GM13977 (cell line): ENCODE data around the gene RBM33.

Experiments
- DNase-seq: peaks from one replicate; pipeline ENCODE4 v3.0.0; 2012; ENCODE audit warnings: low spot score
- in situ Hi-C: fragments of 300-500 bp; cut with MboI; formaldehyde crosslinking; loops from one replicate; pipeline ENCODE4 v1.12.0; 2022; ENCODE audit warnings: low sequenced_read_pairs, low pct_unique_long_range_greater_than_20kb, mixed read lengths, inconsistent platforms; ENCODE audit not compliant: unreplicated experiment
- TF ChIP-seq, protein P1 (sequence below): IDR thresholded peaks from 2 replicates; pipeline ENCODE4 v1.5.1; 2012; ENCODE audit warnings: mild to moderate bottlenecking, control low read depth; ENCODE audit not compliant: insufficient read depth; ENCODE audit errors: extremely low read depth, missing control alignments

The RBM33 gene

DNA sequence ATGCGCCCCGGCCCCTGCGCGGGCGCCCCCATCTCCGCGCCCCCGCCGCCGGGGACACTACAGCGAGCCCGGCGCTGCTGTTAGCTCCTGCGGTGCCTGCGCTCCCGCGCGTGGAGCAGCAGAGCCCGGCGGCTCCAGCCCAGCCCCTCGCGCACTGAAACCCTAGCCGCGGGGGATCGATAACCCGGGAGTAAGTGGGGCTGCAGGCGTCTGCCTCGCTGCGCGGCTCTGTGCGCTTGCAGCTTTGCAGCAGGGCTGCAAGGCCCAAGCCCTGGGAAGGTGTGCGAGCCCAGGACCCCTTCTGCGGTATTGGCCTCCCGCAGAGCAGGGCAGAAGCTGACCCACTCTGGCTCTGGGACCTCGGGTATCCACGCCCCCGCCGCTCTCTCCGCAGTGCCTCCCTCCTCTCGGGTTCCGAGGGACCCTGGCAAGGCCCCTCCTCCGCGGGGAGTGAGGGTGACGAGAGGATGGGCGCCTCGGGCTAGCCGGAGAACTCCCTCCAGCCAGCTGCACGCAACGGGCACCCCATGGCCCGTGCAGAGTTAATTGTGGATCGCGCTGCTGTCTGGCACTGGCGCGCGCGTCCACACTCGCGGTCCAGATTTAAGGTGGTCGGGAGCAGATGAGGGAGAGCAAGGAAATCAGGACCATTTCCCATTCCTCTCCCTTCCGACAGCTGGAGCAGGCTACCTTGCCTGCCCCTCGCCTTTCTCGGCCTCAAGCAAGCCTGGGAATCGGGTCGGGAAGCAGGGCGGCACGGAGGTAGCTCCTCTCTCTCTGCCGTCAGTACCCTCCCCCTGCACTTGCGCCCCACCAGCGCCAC lies 165.7 kb downstream of the RBM33 start:
- TF ChIP-seq, protein P1, sequence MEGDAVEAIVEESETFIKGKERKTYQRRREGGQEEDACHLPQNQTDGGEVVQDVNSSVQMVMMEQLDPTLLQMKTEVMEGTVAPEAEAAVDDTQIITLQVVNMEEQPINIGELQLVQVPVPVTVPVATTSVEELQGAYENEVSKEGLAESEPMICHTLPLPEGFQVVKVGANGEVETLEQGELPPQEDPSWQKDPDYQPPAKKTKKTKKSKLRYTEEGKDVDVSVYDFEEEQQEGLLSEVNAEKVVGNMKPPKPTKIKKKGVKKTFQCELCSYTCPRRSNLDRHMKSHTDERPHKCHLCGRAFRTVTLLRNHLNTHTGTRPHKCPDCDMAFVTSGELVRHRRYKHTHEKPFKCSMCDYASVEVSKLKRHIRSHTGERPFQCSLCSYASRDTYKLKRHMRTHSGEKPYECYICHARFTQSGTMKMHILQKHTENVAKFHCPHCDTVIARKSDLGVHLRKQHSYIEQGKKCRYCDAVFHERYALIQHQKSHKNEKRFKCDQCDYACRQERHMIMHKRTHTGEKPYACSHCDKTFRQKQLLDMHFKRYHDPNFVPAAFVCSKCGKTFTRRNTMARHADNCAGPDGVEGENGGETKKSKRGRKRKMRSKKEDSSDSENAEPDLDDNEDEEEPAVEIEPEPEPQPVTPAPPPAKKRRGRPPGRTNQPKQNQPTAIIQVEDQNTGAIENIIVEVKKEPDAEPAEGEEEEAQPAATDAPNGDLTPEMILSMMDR: no peak
- DNase-seq: no peak
- in situ Hi-C loops: loop anchor here (10.0 to 25.0 kb wide), 2 partner anchors 652 to 1025 kb away; no protein-coding TSS in a partner anchor

DNA sequence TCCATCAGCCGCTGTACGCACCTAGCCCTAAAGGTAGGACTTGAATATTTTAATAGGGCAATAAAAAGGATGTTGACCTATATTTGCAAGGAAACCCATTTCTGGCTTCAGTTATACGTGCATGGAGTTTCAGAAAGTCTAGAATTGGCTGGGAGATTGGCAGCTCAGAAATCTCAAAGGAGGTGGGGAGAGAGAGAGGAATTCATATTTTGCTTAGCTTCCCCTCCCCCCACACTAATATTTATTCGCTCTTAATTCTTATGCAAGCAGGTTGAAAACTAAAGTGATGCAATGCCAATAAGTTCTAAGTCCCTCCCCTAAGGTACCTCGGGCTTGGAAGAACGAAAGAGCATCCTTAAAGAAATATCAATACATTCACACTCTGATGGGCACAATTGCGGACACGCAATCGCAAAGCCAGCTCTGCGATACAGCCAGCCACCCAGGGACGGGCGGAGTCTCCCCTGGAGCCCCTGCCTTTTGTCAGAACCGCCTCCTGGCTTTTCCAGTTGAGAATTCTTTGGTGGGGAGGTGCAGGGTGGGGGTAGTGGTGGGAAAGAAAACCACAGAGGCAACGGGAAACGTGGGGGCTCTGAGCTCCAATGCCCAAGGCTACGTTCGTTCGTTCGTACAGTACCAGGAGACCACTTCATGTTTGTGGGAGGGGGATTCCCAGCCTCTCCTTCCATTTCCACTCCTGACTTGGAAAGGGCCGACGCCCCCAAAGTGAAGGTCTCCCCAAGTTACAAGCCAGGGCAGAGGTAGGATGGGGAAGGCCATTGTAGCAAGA lies 166.5 kb downstream of the RBM33 start:
- TF ChIP-seq, protein P1: no peak
- in situ Hi-C loops: loop anchor here (25.0 kb wide), 1 partner anchor 651 kb away; no protein-coding TSS in a partner anchor
- no peak for DNase-seq

DNA sequence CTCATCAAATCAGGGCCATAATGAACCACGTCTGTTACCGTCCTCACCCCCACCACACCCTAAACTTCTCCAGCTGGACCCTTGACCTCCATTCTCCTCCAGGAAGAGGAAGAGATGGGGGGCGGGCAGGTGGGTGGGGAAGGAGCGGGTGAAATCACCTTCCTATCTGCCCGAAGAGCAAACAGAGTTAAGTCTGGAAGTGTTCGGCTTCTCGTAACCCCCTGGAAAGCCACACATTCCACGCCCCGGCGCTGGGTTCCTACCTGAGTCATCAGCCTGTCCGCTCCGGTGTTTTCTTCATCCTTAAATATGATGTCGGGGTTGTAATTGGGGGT lies 167.1 kb downstream of the RBM33 start:
- in situ Hi-C loops: loop anchor here (25.0 kb wide), 1 partner anchor 651 kb away; no protein-coding TSS in a partner anchor
- TF ChIP-seq, protein P1: no peak
- no peak for DNase-seq

DNA sequence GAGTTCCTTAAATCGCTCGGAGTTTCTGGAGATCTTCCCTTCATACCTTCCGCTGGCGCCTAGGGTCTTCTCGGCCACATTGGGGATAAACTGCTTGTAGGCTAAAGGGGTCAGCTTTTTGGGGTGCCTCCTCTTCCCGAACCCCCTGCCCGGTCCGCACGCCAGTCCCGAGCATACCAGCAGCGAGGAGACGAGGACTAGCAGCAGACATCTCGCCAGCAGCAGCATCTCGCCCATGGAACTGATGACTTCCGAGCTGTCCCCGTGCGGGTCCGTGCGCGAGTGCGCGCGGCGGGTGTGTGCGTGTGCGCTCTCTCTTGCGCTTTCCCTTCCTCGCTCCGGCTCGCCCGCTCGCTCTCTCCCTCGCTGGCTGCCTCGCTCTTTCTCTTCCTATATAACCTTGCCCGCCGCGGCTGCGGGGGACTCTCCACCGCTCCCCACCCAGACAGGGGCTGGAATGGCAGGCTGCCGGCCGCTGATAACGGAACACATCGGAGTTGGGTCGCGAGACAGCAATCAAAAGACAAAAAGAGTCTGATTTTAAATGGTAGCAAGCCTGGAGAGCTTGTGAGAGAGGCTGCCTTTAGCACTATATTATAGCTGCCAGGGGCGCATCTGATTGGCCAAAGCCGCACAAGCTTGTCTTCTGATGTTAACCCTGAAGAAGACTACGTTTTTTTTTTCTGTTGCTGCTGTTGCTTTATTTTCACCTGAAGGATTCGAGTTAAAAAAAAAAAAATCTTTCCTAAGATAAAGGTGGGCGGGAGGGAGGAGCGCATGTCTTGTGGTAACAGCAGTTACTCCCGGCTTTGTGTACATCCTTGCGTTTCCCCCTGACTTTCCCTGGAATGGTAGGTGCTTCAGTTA lies 167.7 kb downstream of the RBM33 start, which contains the start of gene SHH:
SHH (minus strand) TSS at position 569 of the 867 bp plus-strand sequence; CDS start at position 228, 341 bp downstream.
- in situ Hi-C loops: loop anchor here (25.0 kb wide), 1 partner anchor 650 kb away; no protein-coding TSS in a partner anchor
- TF ChIP-seq, protein P1: no peak
- no peak for DNase-seq

DNA sequence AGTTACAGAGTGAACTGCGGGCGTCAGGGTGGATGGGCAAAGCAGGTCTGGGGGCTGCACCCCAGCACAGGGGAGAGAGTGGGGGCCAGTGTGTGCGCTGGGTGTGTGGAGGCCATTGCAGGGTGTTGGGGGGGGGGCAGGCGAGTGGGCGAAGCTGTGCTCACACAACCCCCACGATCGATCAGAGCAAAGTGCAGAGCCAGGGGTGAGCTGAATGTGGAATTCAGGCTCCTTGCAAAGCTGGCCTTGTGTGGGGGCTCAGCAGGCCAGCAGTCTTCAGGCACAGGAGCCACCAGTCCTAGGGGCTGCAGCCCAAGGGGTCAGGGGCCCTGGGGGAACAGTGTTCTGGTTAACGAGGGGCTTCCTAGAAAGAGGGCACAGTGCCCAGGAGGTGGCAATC lies 168.7 kb downstream of the RBM33 start:
- TF ChIP-seq, protein P1: no peak
- in situ Hi-C loops: loop anchor here (25.0 kb wide), 1 partner anchor 649 kb away; no protein-coding TSS in a partner anchor
- DNase-seq: no peak
